Gastrocnemius medialis (tissue), 4 donors: Measurements from ENCODE around the gene WWOX.

ENCODE experiments used
- CTCF ChIP-seq, 5 experiments: fragments of 450-650 bp in 3 of 5; fragments of 200-600 bp in 2 of 5; sonication (generic) in 2 of 5; IDR thresholded peaks in 4 of 5; conservative IDR thresholded peaks in 1 of 5; 1 replicate in 4 of 5; 2 replicates in 1 of 5; pipeline ENCODE4 v1.5.1; 2016 to 2019; ENCODE audit warnings: antibody characterized with exemption in 5 of 5, mild to moderate bottlenecking in 3 of 5, moderate library complexity in 3 of 5
- POLR2A ChIP-seq, 2 donors: fragments of 450-650 bp; IDR thresholded peaks; one replicate each; pipeline ENCODE4 v1.6.1; 2017; ENCODE audit warnings: antibody characterized with exemption in 2 of 2, mild to moderate bottlenecking in 2 of 2, moderate library complexity in 2 of 2

GRCh38 chr16:79156761-79157160 lies 1057.3 kb downstream of the WWOX start:
- TF ChIP-seq CTCF (IDR thresholded peaks at IDR 0.05 in 4 of 5, conservative IDR thresholded peaks at IDR 0.05 in 1 of 5) = no peak
- TF ChIP-seq POLR2A (IDR thresholded peaks at IDR 0.05) = no peak
